A549 (cell line): ENCODE measurements around the gene MYF6. TPM values are rescaled to one million over a fixed set of nuclear protein-coding genes. Genes with fewer than 3 reads are reported as not detected.

Source experiments
- ATAC-seq, 2 experiments: fragments of 200-7000 bp in 1 of 2; fragments of >200 bp in 1 of 2; cut with Nextera tagmentation in 1 of 2; cut with Tn5 transposase in 1 of 2; 3 replicates each; pipeline versions ENCODE4 v1.8.0 to v1.9.1; 2018 to 2020; ENCODE audit warnings: mild to moderate bottlenecking in 1 of 2, moderate library complexity in 1 of 2
- CTCF ChIA-PET: fragments of 300-600 bp; sonication (Branson Sonifier 250); formaldehyde crosslinking; extraction: SDS; loops from one replicate; lab custom pipeline; 2021; ENCODE audit warnings: antibody characterized with exemption, inconsistent platforms; lab: Yijun Ruan, JAX
- POLR2A ChIA-PET: fragments of 350-600 bp; formaldehyde crosslinking; extraction: SDS; loops from one replicate; lab custom pipeline; 2021; ENCODE audit warnings: antibody characterized with exemption, inconsistent platforms; lab: Yijun Ruan, JAX
- DNase-seq, 2 experiments: peaks; one replicate each; pipeline versions ENCODE4 v3.0.0 to v3.0.0-alpha.2; 2011 to 2016; ENCODE audit warnings: low read depth in 1 of 2, low spot score in 1 of 2
- FAIRE-seq: peaks from 2 replicates; lab custom pipeline; 2011; peaks lifted over from hg19 to GRCh38; lab: Jason Lieb, UNC
- H3K27ac ChIP-seq, 2 experiments: fragments of >200 bp; sonication (Bioruptor Twin); formaldehyde crosslinking; 3 replicates each; pipeline ENCODE4 v1.5.1; 2016 to 2017
- H3K4me1 ChIP-seq: fragments of >200 bp; sonication (Bioruptor Twin); formaldehyde crosslinking; 3 replicates; pipeline ENCODE4 v1.6.1; 2016
- H3K4me2 ChIP-seq: fragments of >200 bp; sonication (Bioruptor Twin); formaldehyde crosslinking; 3 replicates; pipeline ENCODE4 v1.6.1; 2016
- H3K4me3 ChIP-seq: fragments of >200 bp; sonication (Bioruptor Twin); formaldehyde crosslinking; 3 replicates; pipeline ENCODE4 v1.5.1; 2016
- H3K9me3 ChIP-seq: fragments of >200 bp; sonication (Bioruptor Twin); formaldehyde crosslinking; 3 replicates; pipeline ENCODE4 v1.6.1; 2016
- BCL3 ChIP-seq: fragments of >200 bp; sonication (Bioruptor Twin); formaldehyde crosslinking; IDR thresholded peaks from 3 replicates; pipeline ENCODE4 v1.6.1; 2016
- CBX8 ChIP-seq: fragments of 200-600 bp; sonication (generic); IDR thresholded peaks from 2 replicates; pipeline ENCODE4 v1.6.1; 2016
- CHD2 ChIP-seq: fragments of 150-350 bp; IDR thresholded peaks from 2 replicates; pipeline ENCODE4 v1.6.1; 2014; ENCODE audit warnings: low read length; ENCODE audit not compliant: partially characterized antibody
- EHMT2 ChIP-seq: fragments of 200-600 bp; sonication (generic); IDR thresholded peaks from 2 replicates; pipeline ENCODE4 v1.6.1; 2016; ENCODE audit warnings: antibody characterized with exemption, low read depth, mild to moderate bottlenecking, moderate library complexity
- EP300 ChIP-seq, 2 experiments: fragments of >200 bp; sonication (Bioruptor Twin); formaldehyde crosslinking; IDR thresholded peaks; 2 replicates in 1 of 2; 3 replicates in 1 of 2; pipeline ENCODE4 v1.6.1; 2016 to 2017
- FOSL2 ChIP-seq, 2 experiments: fragments of 450-650 bp in 1 of 2; fragments of >200 bp in 1 of 2; sonication (Bioruptor Twin) in 1 of 2; formaldehyde crosslinking; IDR thresholded peaks; 2 replicates each; pipeline versions ENCODE4 v1.5.0 to v1.6.1; 2016 to 2020; ENCODE audit warnings: mild to moderate bottlenecking in 1 of 2, moderate library complexity in 1 of 2
- HEYL ChIP-seq: fragments of 250-450 bp; sonication (Bioruptor Pico); IDR thresholded peaks from 2 replicates; pipeline ENCODE4 v1.8.0; 2021; ENCODE audit warnings: mild to moderate bottlenecking, moderate library complexity
- JUN ChIP-seq, 2 experiments: fragments of >200 bp; sonication (Bioruptor Twin); formaldehyde crosslinking; IDR thresholded peaks; 2 replicates in 1 of 2; 3 replicates in 1 of 2; pipeline ENCODE4 v1.6.1; 2016 to 2017
- JUNB ChIP-seq: fragments of >200 bp; sonication (Bioruptor Twin); formaldehyde crosslinking; IDR thresholded peaks from 2 replicates; pipeline ENCODE4 v1.6.1; 2016
- KDM1A ChIP-seq: fragments of 200-600 bp; sonication (generic); IDR thresholded peaks from 2 replicates; pipeline ENCODE4 v1.6.1; 2016; ENCODE audit warnings: low read depth, mild to moderate bottlenecking
- MYC ChIP-seq: IDR thresholded peaks from 2 replicates; pipeline ENCODE4 v1.6.1; 2012; ENCODE audit warnings: mild to moderate bottlenecking, inconsistent platforms, low read length, improper control_type of control experiment, borderline replicate concordance
- NR3C1 ChIP-seq: fragments of >200 bp; sonication (Bioruptor Twin); formaldehyde crosslinking; IDR thresholded peaks from 3 replicates; pipeline ENCODE4 v1.6.1; 2017
- POLR2A ChIP-seq: IDR thresholded peaks from 2 replicates; pipeline ENCODE4 v1.6.1; 2012; ENCODE audit warnings: mild to moderate bottlenecking, low read length
- RAD21 ChIP-seq, 2 experiments: fragments of >200 bp in 1 of 2; sonication (Bioruptor Twin) in 1 of 2; formaldehyde crosslinking in 1 of 2; IDR thresholded peaks in 1 of 2; conservative IDR thresholded peaks in 1 of 2; 2 replicates in 1 of 2; 3 replicates in 1 of 2; pipeline ENCODE4 v1.6.1; 2012 to 2018; ENCODE audit warnings: inconsistent platforms in 1 of 2
- RCOR1 ChIP-seq: fragments of 150-350 bp; IDR thresholded peaks from 2 replicates; pipeline ENCODE4 v1.6.1; 2014; ENCODE audit warnings: antibody characterized with exemption, low read length, low read depth
- RNF2 ChIP-seq: fragments of 200-600 bp; sonication (generic); IDR thresholded peaks from 2 replicates; pipeline ENCODE4 v1.6.1; 2016; ENCODE audit warnings: low read depth, mild to moderate bottlenecking, antibody characterized with exemption, moderate library complexity, borderline replicate concordance
- SMC3 ChIP-seq: fragments of >200 bp; sonication (Bioruptor Twin); formaldehyde crosslinking; IDR thresholded peaks from 3 replicates; pipeline ENCODE4 v1.6.1; 2018; ENCODE audit warnings: inconsistent platforms
- TFCP2L1 ChIP-seq: fragments of 250-450 bp; sonication (Bioruptor Pico); IDR thresholded peaks from 2 replicates; pipeline ENCODE4 v1.5.0; 2021; ENCODE audit warnings: mild to moderate bottlenecking
- TP53 ChIP-seq: fragments of 250-450 bp; sonication (Bioruptor Pico); IDR thresholded peaks from 2 replicates; pipeline ENCODE4 v1.5.0; 2021; ENCODE audit warnings: mild to moderate bottlenecking, moderate library complexity
- ZC3H11A ChIP-seq: fragments of 450-650 bp; IDR thresholded peaks from 2 replicates; pipeline ENCODE4 v1.6.1; 2014; ENCODE audit warnings: antibody characterized with exemption, mild to moderate bottlenecking
- ZFP36 ChIP-seq: fragments of 450-650 bp; IDR thresholded peaks from 2 replicates; pipeline ENCODE4 v1.6.1; 2014; ENCODE audit warnings: borderline replicate concordance; ENCODE audit not compliant: partially characterized antibody
- ZNF302 ChIP-seq: fragments of 250-450 bp; sonication (Bioruptor Pico); IDR thresholded peaks from 2 replicates; pipeline ENCODE4 v1.9.0; 2021; ENCODE audit warnings: inconsistent platforms, mild to moderate bottlenecking, moderate library complexity
- ZSCAN20 ChIP-seq: fragments of 250-450 bp; sonication (Bioruptor Pico); IDR thresholded peaks from 2 replicates; pipeline ENCODE4 v1.8.0; 2022; ENCODE audit warnings: mild to moderate bottlenecking, moderate library complexity
- WGBS: methylation state at CpG from one replicate; pipeline ENCODE4 v1.1.6; 2017; ENCODE audit errors: missing lambda C conversion rate; 5-methylcytosine and 5-hydroxymethylcytosine counted together
- polyA plus RNA-seq, 4 experiments: library from polyadenylated mRNA; depleted of rRNA in 3 of 4; stranded (reverse); fragments of >200 nt; fragmentation: RNase III in 1 of 4; extraction: RNeasy Plus Mini Kit Qiagen cat#74134 plus additional on column Dnase treatment in 1 of 4; gene quantifications; 2 replicates in 3 of 4; 3 replicates in 1 of 4; pipeline ENCODE4 v1.2.3, GENCODE V29; 2011 to 2017
- TF ChIP-seq, protein P1 (sequence below): fragments of >200 bp; sonication (Bioruptor Twin); formaldehyde crosslinking; IDR thresholded peaks from 2 replicates; pipeline ENCODE4 v1.6.1; 2016
- TF ChIP-seq, protein P2 (sequence below): IDR thresholded peaks from 2 replicates; pipeline ENCODE4 v1.6.1; 2012
- TF ChIP-seq, protein P3 (sequence below): IDR thresholded peaks from 2 replicates; pipeline ENCODE4 v1.6.1; 2012; ENCODE audit warnings: low read depth, borderline replicate concordance

MYF6 gene
- polyA plus RNA-seq, 2 of the 4 experiments (the other 2 are of a cell fraction) = not detected

GRCh38 chr12:80690090-80690489 lies 17.3 kb upstream of the MYF6 start:
- CTCF ChIA-PET = no interaction called here
- ATAC-seq (no peak), DNase-seq (no peak), FAIRE-seq (no peak)
- WGBS = 49% methylated on average over 1 of the region's 1 CpG
- H3K27ac ChIP-seq = no peak overlapping the region
- no peak overlapping the region for H3K4me3 ChIP-seq
- no peak overlapping the region for H3K4me2 ChIP-seq
- no peaks in the 10 kb centered on the region for H3K9me3 ChIP-seq
- H3K4me1 ChIP-seq = no peaks in the 10 kb centered on the region
- POLR2A ChIA-PET = no interaction called here
- TF ChIP-seq RNF2 = no peak
- no peak for TF ChIP-seq RAD21 (conservative IDR thresholded peaks at IDR 0.05 in 1 of 2, IDR thresholded peaks at IDR 0.05 in 1 of 2)
- no peak for TF ChIP-seq EP300 (IDR thresholded peaks at IDR 0.05)
- TF ChIP-seq ZSCAN20 (CRISPR knock-in tag) = no peak
- TF ChIP-seq ZFP36 = no peak
- TF ChIP-seq, protein P1, sequence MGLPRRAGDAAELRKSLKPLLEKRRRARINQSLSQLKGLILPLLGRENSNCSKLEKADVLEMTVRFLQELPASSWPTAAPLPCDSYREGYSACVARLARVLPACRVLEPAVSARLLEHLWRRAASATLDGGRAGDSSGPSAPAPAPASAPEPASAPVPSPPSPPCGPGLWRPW = no peak
- TF ChIP-seq CBX8 = no peak
- no peak for TF ChIP-seq RCOR1
- no peak for TF ChIP-seq POLR2A
- no peak for TF ChIP-seq JUNB

GRCh38 chr12:80690513-80690912 lies 16.9 kb upstream of the MYF6 start:
- no peak overlapping the region for H3K4me3 ChIP-seq
- 29% methylated on average over 2 of the region's 2 CpGs for WGBS
- FAIRE-seq (no peak), ATAC-seq (no peak), DNase-seq (no peak)
- POLR2A ChIA-PET = no interaction called here
- H3K4me1 ChIP-seq = no peaks in the 10 kb centered on the region
- CTCF ChIA-PET = no interaction called here
- H3K27ac ChIP-seq = no peak overlapping the region
- no peak overlapping the region for H3K4me2 ChIP-seq
- TF ChIP-seq NR3C1 (no peak), ZNF302 (CRISPR knock-in tag) (no peak), EP300 (IDR thresholded peaks at IDR 0.05) (no peak), KDM1A (no peak), FOSL2 (IDR thresholded peaks at IDR 0.05) (no peak), FOSL2 (CRISPR knock-in tag; IDR thresholded peaks at IDR 0.05) (no peak), TFCP2L1 (CRISPR knock-in tag) (no peak), HEYL (CRISPR knock-in tag) (no peak), EHMT2 (no peak), TP53 (no peak), MYC (no peak), CHD2 (no peak), ZFP36 (no peak), ZC3H11A (no peak), SMC3 (no peak), POLR2A (no peak), RNF2 (no peak), JUN (IDR thresholded peaks at IDR 0.05) (no peak), BCL3 (no peak)
- TF ChIP-seq, protein P2, sequence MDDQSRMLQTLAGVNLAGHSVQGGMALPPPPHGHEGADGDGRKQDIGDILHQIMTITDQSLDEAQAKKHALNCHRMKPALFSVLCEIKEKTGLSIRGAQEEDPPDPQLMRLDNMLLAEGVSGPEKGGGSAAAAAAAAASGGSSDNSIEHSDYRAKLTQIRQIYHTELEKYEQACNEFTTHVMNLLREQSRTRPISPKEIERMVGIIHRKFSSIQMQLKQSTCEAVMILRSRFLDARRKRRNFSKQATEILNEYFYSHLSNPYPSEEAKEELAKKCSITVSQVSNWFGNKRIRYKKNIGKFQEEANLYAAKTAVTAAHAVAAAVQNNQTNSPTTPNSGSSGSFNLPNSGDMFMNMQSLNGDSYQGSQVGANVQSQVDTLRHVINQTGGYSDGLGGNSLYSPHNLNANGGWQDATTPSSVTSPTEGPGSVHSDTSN = no peak
- TF ChIP-seq, protein P3, sequence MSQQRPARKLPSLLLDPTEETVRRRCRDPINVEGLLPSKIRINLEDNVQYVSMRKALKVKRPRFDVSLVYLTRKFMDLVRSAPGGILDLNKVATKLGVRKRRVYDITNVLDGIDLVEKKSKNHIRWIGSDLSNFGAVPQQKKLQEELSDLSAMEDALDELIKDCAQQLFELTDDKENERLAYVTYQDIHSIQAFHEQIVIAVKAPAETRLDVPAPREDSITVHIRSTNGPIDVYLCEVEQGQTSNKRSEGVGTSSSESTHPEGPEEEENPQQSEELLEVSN = no peak
- no peaks in the 10 kb centered on the region for H3K9me3 ChIP-seq
